ENCODE data around the gene ZNF385B.

GRCh38 chr2:179860255-179861026 lies 971 bp downstream of the ZNF385B start:
- TF ChIP-seq EZH2 (optimal IDR thresholded peaks at IDR 0.05; ENCODE audit: low read depth, low read length) (no peak), CTCF (IDR thresholded peaks at IDR 0.05; ENCODE audit: low read length) (no peak), EZH2phosphoT487 (IDR thresholded peaks at IDR 0.05; ENCODE audit: low read length) (no peak)

Data from MM.1S (cell line).